Transverse colon (tissue), 4 donors: ENCODE measurements around the gene PET100. TPM values are rescaled to one million over a fixed set of nuclear protein-coding genes. Genes with fewer than 3 reads are reported as not detected.

ENCODE experiments used
- DNase-seq: peaks from one replicate; pipeline ENCODE4 v3.0.0-alpha.2; 2019
- H3K27ac ChIP-seq, 4 donors: fragments of 200-600 bp; sonication (generic); 2 replicates each; pipeline ENCODE4 v1.5.1; 2016 to 2018; ENCODE audit warnings: inconsistent platforms in 4 of 4
- H3K27me3 ChIP-seq: fragments of 200-600 bp; sonication (generic); 2 replicates; pipeline ENCODE4 v1.5.1; 2017; ENCODE audit warnings: inconsistent platforms
- H3K36me3 ChIP-seq, 4 donors: fragments of 200-600 bp; sonication (generic); 2 replicates each; pipeline ENCODE4 v1.5.1; 2017 to 2019; ENCODE audit warnings: inconsistent platforms in 4 of 4
- H3K4me1 ChIP-seq, 4 donors: fragments of 200-600 bp; sonication (generic); 2 replicates each; pipeline ENCODE4 v1.5.1; 2017 to 2020; ENCODE audit warnings: inconsistent platforms in 4 of 4
- H3K4me3 ChIP-seq, 4 donors: fragments of 200-600 bp; sonication (generic); 1 replicate in 1 of 4; 2 replicates in 3 of 4; pipeline versions ENCODE4 v1.5.1 to v1.6.1; 2017 to 2019; ENCODE audit warnings: inconsistent platforms in 4 of 4
- H3K9me3 ChIP-seq, 2 donors: fragments of 200-600 bp; sonication (generic); 2 replicates each; pipeline ENCODE4 v1.5.1; 2017 to 2019; ENCODE audit warnings: inconsistent platforms in 2 of 2
- CTCF ChIP-seq, 5 experiments: fragments of 200-600 bp in 3 of 5; fragments of 450-650 bp in 2 of 5; sonication (generic) in 3 of 5; IDR thresholded peaks; 1 replicate in 2 of 5; 2 replicates in 3 of 5; pipeline ENCODE4 v1.5.1; 2016 to 2017; ENCODE audit warnings: antibody characterized with exemption in 5 of 5, inconsistent platforms in 3 of 5, mild to moderate bottlenecking in 2 of 5, moderate library complexity in 1 of 5
- EP300 ChIP-seq: sonication (generic); formaldehyde crosslinking; IDR thresholded peaks from one replicate; pipeline ENCODE4 v1.6.1; 2017; ENCODE audit warnings: antibody characterized with exemption, low read depth
- POLR2A ChIP-seq: fragments of 450-650 bp; IDR thresholded peaks from one replicate; pipeline ENCODE4 v1.6.1; 2016; ENCODE audit warnings: antibody characterized with exemption, mild to moderate bottlenecking, moderate library complexity
- POLR2AphosphoS5 ChIP-seq, 3 donors: sonication (generic); formaldehyde crosslinking; IDR thresholded peaks; one replicate each; pipeline ENCODE4 v1.6.1; 2016; ENCODE audit warnings: antibody characterized with exemption in 3 of 3
- WGBS, 2 donors: methylation state at CpG; one replicate each; pipeline ENCODE4 v1.1.5; 2018; ENCODE audit warnings: low coverage in 1 of 2; 5-methylcytosine and 5-hydroxymethylcytosine counted together
- in situ Hi-C, 4 donors: fragments of 200-750 bp; cut with MboI; loops; one replicate each; pipeline versions ENCODE4 v1.15.0 to v1.15.1; 2017; ENCODE audit warnings: low sequenced_read_pairs in 3 of 4, low pct_ligation_motif_present in 1 of 4, low pct_unique_long_range_greater_than_20kb in 1 of 4
- intact Hi-C: fragments of 100-400 bp; cut with DNase I; formaldehyde crosslinking; loops from one replicate; pipeline ENCODE4 v1.15.1; 2023; ENCODE audit warnings: low total_unique reads
- total RNA-seq, 4 donors: library from RNA; depleted of rRNA; stranded (reverse); fragments of >200 nt; gene quantifications; one replicate each; pipeline ENCODE4 v1.1.0, GENCODE V29; 2016

The PET100 gene
- total RNA-seq, 4 donors from 2014 or later, result 16.4 to 48.0 TPM; not detected in 2

GRCh38 chr19:7600721-7601120 is 28.9 kb upstream of the PET100 start:
- H3K27ac ChIP-seq, result no peak overlapping the region
- no peaks in the 10 kb centered on the region for H3K36me3 ChIP-seq
- peaks cover 0 to 9% (median 6%) of the 10 kb centered on the region in 4 donors for H3K4me1 ChIP-seq
- no peak overlapping the region for H3K4me3 ChIP-seq
- in situ Hi-C loops, result no loop called here
- H3K9me3 ChIP-seq, result no peaks in the 10 kb centered on the region
- DNase-seq, result no peak
- TF ChIP-seq EP300 (no peak), CTCF (IDR thresholded peaks at IDR 0.05) (no peak), POLR2AphosphoS5 (IDR thresholded peaks at IDR 0.05) (no peak)
- intact Hi-C loops, result no loop called here
- H3K27me3 ChIP-seq, result peaks cover 31% of the 10 kb centered on the region

- intact Hi-C loops (no loop called here), in situ Hi-C loops (no loop called here)
- no peaks in the 10 kb centered on the region for H3K9me3 ChIP-seq
- no peaks in the 10 kb centered on the region for H3K36me3 ChIP-seq
- no peak overlapping the region for H3K4me3 ChIP-seq
- no peaks in the 10 kb centered on the region for H3K4me1 ChIP-seq
- no peak overlapping the region for H3K27ac ChIP-seq
- no peak for TF ChIP-seq EP300
- peaks cover 17% of the 10 kb centered on the region for H3K27me3 ChIP-seq
- WGBS, 2 donors, result 57% methylated on average over 14 to 15 of the region's 15 CpGs
- DNase-seq, result no peak
Measured at GRCh38 chr19:7602240-7602934, 27.2 kb upstream of the PET100 start.

GRCh38 chr19:7602935-7603497 is 26.6 kb upstream of the PET100 start:
- TF ChIP-seq EP300 (no peak), POLR2AphosphoS5 (IDR thresholded peaks at IDR 0.05) (no peak), CTCF (IDR thresholded peaks at IDR 0.05) (no peak), POLR2A (no peak)
- Histone ChIP-seq H3K4me3 (no peak overlapping the region), H3K36me3 (no peaks in the 10 kb centered on the region), H3K9me3 (no peaks in the 10 kb centered on the region), H3K27me3 (peaks cover 13% of the 10 kb centered on the region), H3K4me1 (no peaks in the 10 kb centered on the region), H3K27ac (no peak overlapping the region)
- 88 to 100% methylated on average over 2 to 11 of the region's 11 CpGs for WGBS, 2 donors
- DNase-seq, result no peak
- intact Hi-C loops (no loop called here), in situ Hi-C loops (no loop called here)

- in situ Hi-C loops, result no loop called here
- Histone ChIP-seq H3K4me1 (no peaks in the 10 kb centered on the region), H3K9me3 (no peaks in the 10 kb centered on the region), H3K27me3 (peaks cover 11% of the 10 kb centered on the region), H3K36me3 (no peaks in the 10 kb centered on the region), H3K4me3 (no peak overlapping the region), H3K27ac (no peak overlapping the region)
- intact Hi-C loops, result no loop called here
- 80 to 83% methylated on average over 3 to 9 of the region's 9 CpGs for WGBS, 2 donors
- DNase-seq, result no peak
- TF ChIP-seq EP300 (no peak), CTCF (IDR thresholded peaks at IDR 0.05) (no peak), POLR2A (no peak), POLR2AphosphoS5 (IDR thresholded peaks at IDR 0.05) (no peak)
Measured at GRCh38 chr19:7603919-7604318, 25.7 kb upstream of the PET100 start.
